ENCODE measurements around the gene NDST1. TPM values are rescaled to one million over a fixed set of nuclear protein-coding genes. Genes with fewer than 3 reads are reported as not detected.
A peak's percentile ranks its signal among the peaks of the same experiment; 100 is the strongest.

Gene NDST1
- total RNA-seq, 1 experiment from 2014 or later, result 33.1 TPM

DNA sequence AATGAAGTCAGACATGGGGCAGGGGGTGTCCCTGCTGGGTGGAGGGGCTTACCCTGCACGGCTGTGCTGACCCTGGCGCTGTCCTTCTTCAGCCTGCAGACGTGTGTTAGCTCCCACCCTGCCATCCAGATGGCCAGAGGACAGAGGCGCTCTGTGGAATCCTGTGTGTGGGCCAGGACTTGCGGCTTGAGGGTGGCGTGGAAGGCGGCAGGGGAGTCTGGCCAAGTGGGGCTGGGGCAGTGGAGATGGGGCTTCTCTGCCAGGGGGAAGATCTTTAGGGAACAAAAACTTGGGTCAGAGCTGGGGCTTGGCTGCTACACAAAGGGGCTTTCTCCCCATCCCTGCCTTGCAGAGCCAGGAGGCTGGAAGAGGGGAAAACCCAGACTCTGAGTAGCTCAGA, 86.1 kb downstream of the NDST1 start:
- POLR2A ChIA-PET, result no interaction called here
- H3K4me1 ChIP-seq (ENCODE audit: control insufficient read depth in 1 of 2, insufficient read depth in 2 of 2, low read length in 2 of 2), result peaks cover 5 to 8% of the 10 kb centered on the region in 2 experiments
- DNase-seq (ENCODE audit: low read depth, low spot score), result no peak

GRCh38 chr5:150595466-150596031, 87.6 kb downstream of the NDST1 start:
- no peaks in the 10 kb centered on the region for H4K20me1 ChIP-seq (ENCODE audit: insufficient read depth)
- no peaks in the 10 kb centered on the region for H3K9me3 ChIP-seq (ENCODE audit: control insufficient read depth in 1 of 2, insufficient read depth in 1 of 2, low read depth in 1 of 2, low read length in 2 of 2)
- RAD21 ChIA-PET (ENCODE audit: low non-redundant PET in 1 of 2, low total read pairs in 2 of 2, uncharacterized antibody in 2 of 2, unreplicated experiment in 2 of 2), result no interaction called here
- no peak overlapping the region for H3K4me3 ChIP-seq (replicated peaks in 1 of 2; ENCODE audit: low read depth in 1 of 2, low read length in 2 of 2)
- no peaks in the 10 kb centered on the region for H3K9me2 ChIP-seq (ENCODE audit: insufficient read depth)
- no peak overlapping the region for H2AFZ ChIP-seq (ENCODE audit: low read depth, low read length, poor library complexity, severe bottlenecking)
- no peak overlapping the region for H3K27ac ChIP-seq (ENCODE audit: low read depth, low read length)
- intact Hi-C loops (cut with micrococcal nuclease), result no loop called here
- POLR2A ChIA-PET, result no interaction called here
- H3K4me1 ChIP-seq (ENCODE audit: control insufficient read depth in 1 of 2, insufficient read depth in 2 of 2, low read length in 2 of 2), result peaks cover 5 to 13% of the 10 kb centered on the region in 2 experiments
- DNase-seq (ENCODE audit: low read depth, low spot score) (no peak), ATAC-seq (no peak)
- no peak overlapping the region for H3K9ac ChIP-seq (ENCODE audit: low read length)
- no TSS peak for BruUV-seq (replicated peaks)
- no peaks in the 10 kb centered on the region for H3K27me3 ChIP-seq (ENCODE audit: insufficient read depth, low read length)
- no peak overlapping the region for H3K4me2 ChIP-seq (ENCODE audit: low read length)
- H3K36me3 ChIP-seq (ENCODE audit: control insufficient read depth in 1 of 2, insufficient read depth in 2 of 2, low read length in 2 of 2), result no peaks in the 10 kb centered on the region
- H3K79me2 ChIP-seq (ENCODE audit: insufficient read depth, low read length), result no peaks in the 10 kb centered on the region
- CTCF ChIA-PET, result no interaction called here
- TF ChIP-seq CBX3 (IDR thresholded peaks at IDR 0.05; ENCODE audit: low read depth) (no peak), MAX (IDR thresholded peaks at IDR 0.05) (no peak), ZBTB33 (IDR thresholded peaks at IDR 0.05; ENCODE audit: extremely low read depth, insufficient replicate concordance, low read length) (no peak), SRF (IDR thresholded peaks at IDR 0.05; ENCODE audit: low read depth) (no peak), CEBPB (IDR thresholded peaks at IDR 0.05; ENCODE audit: low read depth) (no peak), EZH2 (IDR thresholded peaks at IDR 0.05) (no peak), TCF7L2 (IDR thresholded peaks at IDR 0.05; ENCODE audit: borderline replicate concordance, extremely low read depth, insufficient read depth, insufficient read length) (no peak), POLR2A (IDR thresholded peaks at IDR 0.05; ENCODE audit: borderline replicate concordance, extremely low read depth, insufficient read depth, insufficient read length) (no peak)

More for the DNA sequence above, 86.1 kb downstream of the NDST1 start:
- ChIA-PET CTCF (no interaction called here), RAD21 (ENCODE audit: low non-redundant PET in 1 of 2, low total read pairs in 2 of 2, uncharacterized antibody in 2 of 2, unreplicated experiment in 2 of 2) (no interaction called here)
- no peak overlapping the region for H3K9ac ChIP-seq (ENCODE audit: low read length)
- no peaks in the 10 kb centered on the region for H3K27me3 ChIP-seq (ENCODE audit: insufficient read depth, low read length)
- H3K9me2 ChIP-seq (ENCODE audit: insufficient read depth), result no peaks in the 10 kb centered on the region
- H3K27ac ChIP-seq (ENCODE audit: low read depth, low read length), result no peak overlapping the region
- no peaks in the 10 kb centered on the region for H3K79me2 ChIP-seq (ENCODE audit: insufficient read depth, low read length)
- H3K4me2 ChIP-seq (ENCODE audit: low read length), result peak overlapping the region; percentile 20; the same call in 1 of the 2 replicates
- H4K20me1 ChIP-seq (ENCODE audit: insufficient read depth), result no peaks in the 10 kb centered on the region
- TF ChIP-seq CTCF (IDR thresholded peaks at IDR 0.05 in 2 of 3, conservative IDR thresholded peaks at IDR 0.05 in 1 of 3; ENCODE audit: borderline replicate concordance in 1 of 3, insufficient read depth in 1 of 3, low read depth in 2 of 3, low read length in 2 of 3) (no peak), EZH2 (IDR thresholded peaks at IDR 0.05) (no peak)
- intact Hi-C loops (cut with micrococcal nuclease), result no loop called here
- H3K9me3 ChIP-seq (ENCODE audit: control insufficient read depth in 1 of 2, insufficient read depth in 1 of 2, low read depth in 1 of 2, low read length in 2 of 2), result no peaks in the 10 kb centered on the region
- BruUV-seq (replicated peaks), result no TSS peak
- no peak overlapping the region for H2AFZ ChIP-seq (ENCODE audit: low read depth, low read length, poor library complexity, severe bottlenecking)
- no peak for ATAC-seq
- H3K36me3 ChIP-seq (ENCODE audit: control insufficient read depth in 1 of 2, insufficient read depth in 2 of 2, low read length in 2 of 2), result no peaks in the 10 kb centered on the region
- no peak overlapping the region for H3K4me3 ChIP-seq (replicated peaks in 1 of 2; ENCODE audit: low read depth in 1 of 2, low read length in 2 of 2)
